Colon (tissue), 2 donors: ENCODE measurements around the gene NAT9.

Experiments used
- FAIRE-seq: peaks from 2 replicates; lab custom pipeline; 2012; peaks lifted over from hg19 to GRCh38; lab: Jason Lieb, UNC
- donor health status: control.
- donor health status: control.

NAT9 gene

GRCh38 chr17:74761419-74761818 lies 14.7 kb downstream of the NAT9 start:
- FAIRE-seq: no peak

DNA sequence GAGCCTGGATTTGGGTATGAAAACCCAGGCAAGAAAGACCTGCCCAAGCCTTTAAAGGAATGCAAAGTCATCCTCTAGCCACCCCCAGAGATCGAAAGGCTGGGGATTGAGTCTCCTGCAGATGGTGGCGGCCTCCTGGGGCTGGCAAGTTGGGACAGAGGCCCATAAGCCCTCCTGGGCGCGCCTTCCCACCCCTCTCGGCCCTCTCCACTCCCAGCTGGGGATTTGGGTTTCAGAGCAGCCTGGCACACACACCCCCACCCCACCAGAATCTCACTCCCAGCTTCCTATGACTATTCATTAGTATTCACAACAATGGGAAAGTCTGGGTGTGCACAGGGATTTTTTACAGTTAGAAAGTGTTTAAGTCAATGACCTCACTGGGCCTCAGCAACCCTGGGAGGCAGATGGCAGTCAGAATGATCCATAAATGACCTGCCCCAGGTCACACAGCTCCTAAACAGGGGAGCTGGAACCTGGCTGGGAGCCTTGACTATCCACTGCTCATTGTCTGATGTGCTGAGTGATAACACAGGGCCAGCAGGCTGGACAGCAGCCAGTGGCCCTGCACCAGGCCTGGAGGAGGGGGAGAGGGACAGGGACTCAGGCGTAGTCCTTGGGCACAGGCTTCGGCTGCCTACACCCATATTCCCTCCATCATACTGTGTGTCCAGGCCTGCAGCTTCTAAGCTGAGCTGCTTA lies 15.6 kb downstream of the NAT9 start:
- no peak for FAIRE-seq

DNA sequence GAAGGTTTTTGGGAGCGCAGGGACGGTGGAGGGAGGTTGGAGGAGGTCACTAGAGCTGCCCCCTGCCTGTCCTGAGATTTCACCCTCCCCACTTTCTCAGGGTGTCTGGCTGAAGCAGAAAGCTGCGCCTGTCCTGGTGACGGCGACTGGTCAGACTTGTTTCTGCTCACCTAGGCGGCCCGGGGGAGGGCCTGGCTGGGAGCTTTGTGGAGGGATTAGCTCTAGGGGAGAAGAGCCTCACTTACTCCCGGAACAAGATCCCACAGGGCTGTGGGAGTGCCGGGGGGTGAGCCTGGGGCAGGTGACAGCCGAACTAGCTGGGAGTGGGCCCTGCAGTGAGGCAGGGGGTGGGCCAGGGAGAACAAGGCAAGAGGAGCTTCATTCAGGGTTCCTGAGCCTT lies 16.2 kb downstream of the NAT9 start:
- no peak for FAIRE-seq

- no peak for FAIRE-seq
Observed at GRCh38 chr17:74759243-74759801, 16.8 kb downstream of the NAT9 start.

DNA sequence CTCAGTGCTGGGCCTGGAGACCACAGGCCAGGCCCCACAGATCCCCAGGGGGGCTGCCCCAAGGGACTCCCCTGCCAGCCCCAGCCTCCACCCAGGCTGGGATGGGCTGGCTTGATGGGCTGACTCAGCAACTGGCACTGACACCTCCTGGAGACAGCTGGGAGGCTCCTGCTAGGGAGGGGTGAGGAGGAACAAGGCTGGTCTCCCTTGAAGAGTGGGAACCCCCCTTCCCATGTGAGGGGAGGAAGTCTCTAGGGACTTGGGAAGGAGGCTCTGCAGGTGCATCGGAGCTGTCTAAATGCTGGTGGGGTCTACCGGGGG lies 17.3 kb downstream of the NAT9 start:
- FAIRE-seq: no peak

DNA sequence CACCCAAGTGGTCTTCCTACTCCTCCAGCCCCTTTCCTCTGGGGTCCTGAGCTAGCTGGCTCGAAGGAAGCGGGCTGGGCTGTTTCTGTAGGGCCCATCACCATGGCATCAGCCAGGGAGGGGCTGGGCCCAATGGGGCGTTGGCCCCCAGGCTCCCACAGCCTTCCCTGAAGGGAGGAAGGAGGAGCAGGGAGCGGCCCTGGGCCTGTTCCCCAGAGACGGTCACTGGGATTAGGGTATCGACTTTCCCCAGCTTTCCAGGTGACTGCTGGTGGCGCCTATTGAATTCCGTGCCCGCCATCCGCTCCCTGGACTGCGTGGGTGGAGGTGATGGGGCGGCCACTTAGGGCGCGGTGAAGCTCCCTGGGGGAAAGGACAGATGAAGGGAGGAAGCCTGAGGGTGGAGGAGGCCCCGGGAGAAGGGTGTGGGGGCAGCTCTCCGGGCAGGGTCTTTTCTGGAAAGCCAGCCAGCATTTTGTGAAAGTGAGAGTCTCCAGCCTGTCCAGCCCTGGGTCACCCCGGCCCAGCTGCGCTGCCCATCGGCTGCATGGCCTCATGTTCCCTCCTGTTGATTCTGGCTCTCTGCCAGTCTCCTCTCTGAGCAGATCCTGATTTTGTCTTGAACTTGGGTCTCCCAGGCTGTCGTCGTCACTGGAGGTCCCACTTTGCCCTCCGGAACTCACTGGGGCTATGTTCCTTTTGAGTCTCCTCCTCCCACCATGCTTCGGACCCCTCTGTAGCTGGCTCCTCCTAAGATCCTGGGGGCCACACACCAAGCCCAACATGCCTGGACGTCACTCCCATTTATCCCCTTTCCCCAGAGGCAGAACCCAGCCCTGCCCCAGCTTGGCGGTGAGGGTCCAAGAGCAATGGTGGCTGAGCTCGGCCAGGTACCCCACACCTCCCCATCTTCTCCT lies 18.0 kb downstream of the NAT9 start:
- no peak for FAIRE-seq

DNA sequence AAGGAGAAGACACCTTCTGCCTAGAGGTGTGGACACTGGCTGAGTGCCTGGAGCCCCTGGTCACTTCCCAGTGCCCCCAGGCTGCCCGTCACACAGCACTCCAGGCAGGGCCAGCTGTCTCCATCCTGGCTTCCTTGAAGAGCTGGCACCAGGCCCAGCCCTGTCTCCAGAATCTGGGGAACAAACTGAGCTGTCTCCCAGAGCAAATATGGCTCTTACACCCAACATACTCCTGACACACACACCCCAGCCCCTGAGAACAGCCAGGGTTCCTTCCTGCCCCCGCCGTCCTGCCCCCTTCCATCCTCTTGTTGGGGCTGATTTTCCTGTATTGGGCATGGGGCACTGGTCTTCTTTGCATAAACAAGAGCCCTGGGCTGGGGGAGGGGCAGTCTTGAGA lies 18.6 kb downstream of the NAT9 start:
- no peak for FAIRE-seq

DNA sequence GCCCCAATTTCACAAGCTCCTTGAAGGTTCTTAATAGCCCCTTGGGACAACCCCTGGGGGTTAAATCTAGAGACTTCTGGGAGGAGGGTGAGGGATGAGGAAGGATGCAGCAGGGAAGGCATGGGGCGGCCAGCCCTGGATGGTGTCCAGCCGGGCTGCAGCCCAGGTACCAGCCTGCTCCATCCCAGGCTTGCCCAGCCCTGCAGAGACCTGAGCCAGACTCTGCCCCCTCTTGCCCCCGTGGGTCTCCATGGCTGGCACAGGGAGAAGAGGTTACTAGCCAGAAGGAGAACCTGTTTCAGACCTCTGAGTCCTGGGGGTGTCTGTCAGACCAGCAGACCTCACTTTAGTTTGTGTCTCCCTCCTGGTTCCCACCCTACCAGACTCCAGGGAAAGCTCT lies 19.3 kb downstream of the NAT9 start:
- FAIRE-seq: no peak

DNA sequence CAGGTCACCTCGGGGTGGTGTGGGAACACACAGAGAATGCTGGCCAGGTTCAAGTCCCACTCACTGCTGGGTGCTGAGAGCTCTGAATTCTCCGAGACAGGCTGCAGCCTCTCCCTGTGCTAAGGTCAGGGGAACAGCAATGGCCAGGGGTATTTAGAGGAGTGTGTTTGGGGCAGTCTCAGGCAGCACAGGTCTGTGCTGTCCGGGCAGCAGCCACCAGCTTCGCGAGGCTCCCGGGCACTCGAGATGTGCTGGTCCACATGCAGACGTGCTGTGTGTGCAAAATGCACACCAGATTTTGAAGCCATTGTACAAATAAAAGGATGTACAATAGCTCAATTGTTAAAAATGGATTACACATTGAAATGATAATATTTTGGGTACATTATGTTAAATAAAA lies 20.6 kb downstream of the NAT9 start:
- FAIRE-seq: no peak

- no peak for FAIRE-seq
Observed at GRCh38 chr17:74754832-74755231, 21.3 kb downstream of the NAT9 start.

- FAIRE-seq: no peak
Observed at GRCh38 chr17:74752822-74753401, 23.2 kb downstream of the NAT9 start.

- no peak for FAIRE-seq
Observed at GRCh38 chr17:74752415-74752814, 23.7 kb downstream of the NAT9 start.

- no peak for FAIRE-seq
Observed at GRCh38 chr17:74750327-74751069, 25.6 kb downstream of the NAT9 start.

DNA sequence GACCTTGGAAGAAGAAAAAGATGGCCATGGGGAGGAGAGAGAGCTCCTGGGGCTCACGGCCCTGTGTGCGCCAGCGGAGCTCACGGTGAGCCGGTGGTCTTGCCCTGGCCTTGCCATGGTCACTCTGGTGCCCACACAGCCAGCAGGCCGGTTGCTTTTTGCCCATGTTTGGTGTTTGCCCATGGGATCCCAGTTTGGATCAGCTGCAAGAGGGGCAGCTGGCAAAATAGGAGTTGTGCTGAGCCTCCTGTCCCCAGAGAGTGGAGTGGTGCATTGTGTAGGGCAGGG lies 26.2 kb downstream of the NAT9 start:
- FAIRE-seq: no peak

DNA sequence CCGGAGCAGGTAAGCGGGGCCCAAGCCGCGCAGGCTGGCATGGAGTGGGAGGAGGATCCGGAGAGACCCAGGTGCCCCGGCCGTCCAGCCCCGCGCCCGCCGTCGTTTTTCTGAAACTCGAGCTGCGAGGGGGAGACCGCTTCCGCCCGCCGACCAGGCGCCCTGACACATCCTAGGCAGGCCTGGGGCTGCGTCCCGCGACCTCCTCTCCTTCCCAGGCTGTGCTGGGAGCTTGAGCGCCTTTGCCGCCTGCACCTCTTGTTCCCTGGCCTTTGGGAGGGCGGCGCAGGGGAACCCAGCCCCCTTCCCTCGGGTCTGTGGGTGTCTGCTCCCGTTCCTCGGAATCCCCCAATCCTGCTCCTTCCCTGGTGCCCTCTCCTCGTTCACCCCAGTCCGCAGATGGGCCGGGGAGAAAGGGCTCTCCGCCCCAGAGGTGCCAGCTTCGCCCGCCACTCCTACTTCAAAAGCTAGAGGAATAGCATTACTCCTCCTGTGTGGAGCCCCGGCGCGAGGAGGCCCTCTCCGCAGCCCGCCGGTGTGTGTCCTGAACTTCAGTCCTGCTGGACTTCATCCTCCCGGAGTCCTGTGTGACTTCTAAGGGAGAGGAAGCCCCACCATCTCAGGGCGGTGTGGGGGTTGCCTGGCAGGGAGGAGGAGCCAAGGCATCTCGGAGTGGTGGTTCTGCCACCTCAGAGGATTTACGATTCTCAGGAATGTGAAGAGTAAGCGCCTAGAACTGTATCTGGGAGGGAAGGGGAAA lies 26.7 kb downstream of the NAT9 start:
- no peak for FAIRE-seq

- FAIRE-seq: no peak
Observed at GRCh38 chr17:74748529-74749278, 27.4 kb downstream of the NAT9 start, which contains the start of gene NHERF1. TSS of gene NHERF1 (plus strand) at chr17:74748628. CDS start at chr17:74748847, 219 bp downstream.

DNA sequence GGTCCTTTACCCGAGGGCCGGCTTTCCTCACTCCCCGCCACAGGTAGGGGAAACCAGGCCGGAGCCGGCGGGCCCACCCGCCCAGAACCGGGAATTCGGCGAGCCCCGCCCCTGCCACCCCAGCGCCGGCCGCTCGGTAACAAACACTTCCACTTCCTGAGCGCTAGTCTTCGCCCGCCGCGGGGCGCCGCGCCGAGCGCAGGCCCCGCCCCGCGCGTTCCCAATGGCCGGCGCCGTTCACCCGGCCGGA lies 27.9 kb downstream of the NAT9 start:
- FAIRE-seq: no peak

DNA sequence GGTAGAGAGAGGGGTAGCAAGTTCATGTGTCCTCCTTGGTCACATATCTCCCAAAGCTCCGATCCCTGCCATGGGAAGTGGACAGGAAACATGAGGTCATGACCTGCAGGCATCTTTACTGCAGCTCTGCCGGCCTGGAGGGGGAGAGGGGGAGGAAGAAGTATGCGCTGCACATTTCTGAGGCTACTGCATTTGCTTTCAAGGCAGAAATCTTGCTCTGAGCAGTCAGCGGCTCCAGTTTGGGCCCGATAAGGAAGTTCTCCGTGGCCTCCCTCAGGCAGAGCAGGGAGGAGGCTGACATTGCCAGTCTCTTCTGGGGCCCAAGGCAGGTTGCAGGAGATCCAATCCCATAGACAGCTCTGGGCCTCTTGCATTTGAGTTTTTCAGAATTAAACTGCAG lies 29.2 kb downstream of the NAT9 start:
- FAIRE-seq: no peak

- FAIRE-seq: no peak
Observed at GRCh38 chr17:74746376-74746775, 29.8 kb downstream of the NAT9 start.

DNA sequence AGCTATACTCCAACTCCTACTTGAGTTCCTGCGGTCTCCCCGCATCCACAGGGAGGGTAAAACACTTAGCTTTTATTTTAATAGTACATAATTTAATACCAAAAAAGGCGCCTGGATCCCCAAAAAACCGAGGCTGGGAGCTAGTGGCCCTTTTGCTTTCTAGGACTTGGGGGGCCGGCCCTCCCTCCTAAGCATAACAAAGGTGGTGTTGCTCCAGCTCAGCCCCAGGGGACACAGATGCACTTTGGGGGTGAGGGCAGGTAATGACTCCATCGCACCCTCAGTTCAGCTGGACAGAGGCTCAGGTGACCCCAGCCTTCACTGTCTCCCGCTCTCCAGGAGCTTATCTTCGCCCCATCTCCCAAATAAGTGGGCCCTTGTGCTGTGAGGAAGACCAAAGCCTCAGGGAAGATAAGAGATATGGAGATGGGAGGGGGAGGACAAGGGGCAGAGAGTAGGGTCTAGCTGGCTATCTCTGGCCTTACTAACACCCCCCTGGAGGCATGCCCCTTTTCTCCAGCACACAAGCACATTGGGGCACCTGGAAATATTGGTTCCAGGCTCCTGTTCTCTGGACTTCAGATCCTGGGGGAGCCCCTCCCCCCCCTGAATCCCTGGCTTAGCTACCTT lies 30.5 kb downstream of the NAT9 start:
- FAIRE-seq: no peak
